Activated naive CD8-positive, alpha-beta T cell treated with anti-CD3 and anti-CD28 coated beads, Interleukin-2, amount 10 ng/mL, durations not matched to agents 7 days and 5 days (primary cell): ENCODE measurements around the gene CT45A1. TPM values are rescaled to one million over a fixed set of nuclear protein-coding genes. Genes with fewer than 3 reads are reported as not detected.
"Not testable (repeated sequence)": the region's sequence is repeated elsewhere in the genome, so short reads cannot be mapped to it uniquely, and the experiment has no call there.

Experiments
- ATAC-seq: fragments of 150-1000 bp; cut with Tn5 transposase; one replicate; pipeline ENCODE4 v1.10.0; 2021; ENCODE audit warnings: low read depth, moderate library complexity
- POLR2A ChIA-PET: fragments of 350-600 bp; sonication (Branson Sonifier 250); formaldehyde crosslinking; loops from one replicate; lab custom pipeline; 2021; ENCODE audit warnings: antibody characterized with exemption; lab: Charles Lee
- DNase-seq: peaks from one replicate; pipeline ENCODE4 v3.0.0; 2021
- H3K27ac Mint-ChIP-seq: one replicate; pipeline ENCODE4 v1.8.0; 2022; ENCODE audit warnings: mild to moderate bottlenecking, mixed read lengths
- H3K27me3 Mint-ChIP-seq: one replicate; pipeline ENCODE4 v1.8.0; 2022; ENCODE audit warnings: mild to moderate bottlenecking, moderate library complexity, mixed read lengths
- H3K36me3 Mint-ChIP-seq: one replicate; pipeline ENCODE4 v1.8.0; 2021; ENCODE audit warnings: mild to moderate bottlenecking, mixed read lengths
- H3K4me1 Mint-ChIP-seq: one replicate; pipeline ENCODE4 v1.8.0; 2021; ENCODE audit warnings: mixed read lengths
- H3K4me3 Mint-ChIP-seq: one replicate; pipeline ENCODE4 v1.8.0; 2022; ENCODE audit warnings: mild to moderate bottlenecking, moderate library complexity, mixed read lengths
- H3K9me3 Mint-ChIP-seq: one replicate; pipeline ENCODE4 v1.8.0; 2021; ENCODE audit warnings: mixed read lengths
- total RNA-seq, 2 experiments: library from RNA; stranded (reverse); gene quantifications; one replicate each; pipeline ENCODE4 v1.2.3, GENCODE V29; 2021

Gene CT45A1
- total RNA-seq, result not detected

GRCh38 chrX:135713183-135713689, at the start of gene CT45A1:
CT45A1 (plus strand) TSS chrX:135713639; CDS start chrX:135718941, 5,302 bp downstream.
- H3K9me3 Mint-ChIP-seq, H3K27me3 Mint-ChIP-seq, POLR2A ChIA-PET, H3K4me3 Mint-ChIP-seq, H3K27ac Mint-ChIP-seq, ATAC-seq, H3K4me1 Mint-ChIP-seq, H3K36me3 Mint-ChIP-seq: not testable (repeated sequence)
- DNase-seq, result peak; percentile 25

- not testable (repeated sequence) for H3K4me3 Mint-ChIP-seq, H3K27me3 Mint-ChIP-seq
Measured at GRCh38 chrX:135672979-135673378, 40.5 kb upstream of the CT45A1 start.

GRCh38 chrX:135688137-135688536, 25.3 kb upstream of the CT45A1 start:
- Mint-ChIP-seq H3K9me3 (no peaks in the 10 kb centered on the region), H3K27ac (no peak overlapping the region)
- no peak for ATAC-seq

More at GRCh38 chrX:135672979-135673378, 40.5 kb upstream of the CT45A1 start:
- ATAC-seq, H3K4me1 Mint-ChIP-seq, DNase-seq, H3K36me3 Mint-ChIP-seq, POLR2A ChIA-PET, H3K27ac Mint-ChIP-seq, H3K9me3 Mint-ChIP-seq: not testable (repeated sequence)

GRCh38 chrX:135695471-135695870, 18.0 kb upstream of the CT45A1 start:
- no peak overlapping the region for H3K27ac Mint-ChIP-seq
- H3K4me1 Mint-ChIP-seq, result no peaks in the 10 kb centered on the region
- no peaks in the 10 kb centered on the region for H3K36me3 Mint-ChIP-seq
- no peak overlapping the region for H3K4me3 Mint-ChIP-seq
- ATAC-seq (no peak), DNase-seq (no peak)
- peaks cover 5% of the 10 kb centered on the region for H3K27me3 Mint-ChIP-seq
- no peaks in the 10 kb centered on the region for H3K9me3 Mint-ChIP-seq
- POLR2A ChIA-PET, result no interaction called here

More at GRCh38 chrX:135688137-135688536, 25.3 kb upstream of the CT45A1 start:
- Mint-ChIP-seq H3K4me1 (no peaks in the 10 kb centered on the region), H3K4me3 (no peak overlapping the region), H3K27me3 (peaks cover 5% of the 10 kb centered on the region), H3K36me3 (no peaks in the 10 kb centered on the region)
- POLR2A ChIA-PET, result no interaction called here
- DNase-seq, result no peak

GRCh38 chrX:135697601-135698000, 15.8 kb upstream of the CT45A1 start:
- peaks cover 5% of the 10 kb centered on the region for H3K27me3 Mint-ChIP-seq
- no peak overlapping the region for H3K27ac Mint-ChIP-seq
- H3K36me3 Mint-ChIP-seq, result no peaks in the 10 kb centered on the region
- no peak overlapping the region for H3K4me3 Mint-ChIP-seq
- DNase-seq (no peak), ATAC-seq (no peak)
- H3K9me3 Mint-ChIP-seq, result no peaks in the 10 kb centered on the region
- H3K4me1 Mint-ChIP-seq, result no peaks in the 10 kb centered on the region
- POLR2A ChIA-PET, result no interaction called here

- H3K27ac Mint-ChIP-seq, result no peak overlapping the region
- H3K9me3 Mint-ChIP-seq, result no peaks in the 10 kb centered on the region
- DNase-seq, result no peak
- POLR2A ChIA-PET, result no interaction called here
- H3K36me3 Mint-ChIP-seq, result no peaks in the 10 kb centered on the region
- H3K27me3 Mint-ChIP-seq, result peaks cover 5% of the 10 kb centered on the region
- no peak overlapping the region for H3K4me3 Mint-ChIP-seq
- ATAC-seq, result no peak
- H3K4me1 Mint-ChIP-seq, result no peaks in the 10 kb centered on the region
Measured at GRCh38 chrX:135698924-135699323, 14.5 kb upstream of the CT45A1 start.

- Mint-ChIP-seq H3K9me3 (no peaks in the 10 kb centered on the region), H3K4me1 (no peaks in the 10 kb centered on the region), H3K36me3 (no peaks in the 10 kb centered on the region), H3K4me3 (no peak overlapping the region), H3K27me3 (no peaks in the 10 kb centered on the region), H3K27ac (no peak overlapping the region)
- POLR2A ChIA-PET, result no interaction called here
- ATAC-seq (no peak), DNase-seq (peak; percentile 40)
Measured at GRCh38 chrX:135707880-135708279, 5.6 kb upstream of the CT45A1 start.

- ATAC-seq (no peak), DNase-seq (no peak)
- Mint-ChIP-seq H3K9me3 (no peaks in the 10 kb centered on the region), H3K36me3 (no peaks in the 10 kb centered on the region), H3K4me1 (no peaks in the 10 kb centered on the region), H3K27ac (no peak overlapping the region), H3K4me3 (no peak overlapping the region), H3K27me3 (no peaks in the 10 kb centered on the region)
- POLR2A ChIA-PET, result no interaction called here
Measured at GRCh38 chrX:135713795-135714194, 356 bp downstream of the CT45A1 start.

GRCh38 chrX:135734666-135735065, 21.2 kb downstream of the CT45A1 start:
- H3K4me1 Mint-ChIP-seq, H3K27ac Mint-ChIP-seq, DNase-seq, POLR2A ChIA-PET, H3K4me3 Mint-ChIP-seq, H3K27me3 Mint-ChIP-seq, H3K9me3 Mint-ChIP-seq, ATAC-seq, H3K36me3 Mint-ChIP-seq: not testable (repeated sequence)

GRCh38 chrX:135737366-135738071, 24.1 kb downstream of the CT45A1 start:
- Mint-ChIP-seq H3K4me3 (no peak overlapping the region), H3K27ac (no peak overlapping the region), H3K4me1 (no peaks in the 10 kb centered on the region), H3K9me3 (no peaks in the 10 kb centered on the region), H3K36me3 (no peaks in the 10 kb centered on the region), H3K27me3 (peaks cover 5% of the 10 kb centered on the region)
- DNase-seq (no peak), ATAC-seq (no peak)
- POLR2A ChIA-PET, result no interaction called here

- H3K27me3 Mint-ChIP-seq, result peaks cover 5% of the 10 kb centered on the region
- DNase-seq (peak; percentile 59), ATAC-seq (peak; percentile 67)
- H3K27ac Mint-ChIP-seq, result no peak overlapping the region
- H3K9me3 Mint-ChIP-seq, result no peaks in the 10 kb centered on the region
- POLR2A ChIA-PET, result no interaction called here
- H3K36me3 Mint-ChIP-seq, result no peaks in the 10 kb centered on the region
- no peaks in the 10 kb centered on the region for H3K4me1 Mint-ChIP-seq
- peak overlapping the region; percentile 54 for H3K4me3 Mint-ChIP-seq
Measured at GRCh38 chrX:135740681-135741149, 27.3 kb downstream of the CT45A1 start.

GRCh38 chrX:135741192-135741715, 27.8 kb downstream of the CT45A1 start:
- Mint-ChIP-seq H3K4me1 (no peaks in the 10 kb centered on the region), H3K36me3 (no peaks in the 10 kb centered on the region), H3K27ac (no peak overlapping the region), H3K27me3 (peaks cover 5% of the 10 kb centered on the region), H3K9me3 (no peaks in the 10 kb centered on the region), H3K4me3 (no peak overlapping the region)
- POLR2A ChIA-PET, result no interaction called here
- no peak for ATAC-seq
- DNase-seq, result no peak

GRCh38 chrX:135744739-135745138, 31.3 kb downstream of the CT45A1 start:
- H3K4me1 Mint-ChIP-seq, POLR2A ChIA-PET, ATAC-seq, H3K36me3 Mint-ChIP-seq, H3K9me3 Mint-ChIP-seq, DNase-seq, H3K27me3 Mint-ChIP-seq, H3K27ac Mint-ChIP-seq, H3K4me3 Mint-ChIP-seq: not testable (repeated sequence)

GRCh38 chrX:135768091-135768490, 54.7 kb downstream of the CT45A1 start, which contains the start of gene CT45A3:
CT45A3 (minus strand) TSS chrX:135768191; CDS start chrX:135764444, 3,747 bp downstream.
- H3K27me3 Mint-ChIP-seq, DNase-seq, H3K4me1 Mint-ChIP-seq, POLR2A ChIA-PET, H3K36me3 Mint-ChIP-seq, H3K4me3 Mint-ChIP-seq, ATAC-seq, H3K27ac Mint-ChIP-seq, H3K9me3 Mint-ChIP-seq: not testable (repeated sequence)
